Fibroblast of skin of right quadriceps (primary cell): ENCODE measurements around the gene FNDC1.
A peak's percentile ranks its signal among the peaks of the same experiment; 100 is the strongest.

Experiments used
- DNase-seq: peaks from one replicate; pipeline ENCODE4 v3.0.0-alpha.2; 2013

FNDC1 gene

DNA sequence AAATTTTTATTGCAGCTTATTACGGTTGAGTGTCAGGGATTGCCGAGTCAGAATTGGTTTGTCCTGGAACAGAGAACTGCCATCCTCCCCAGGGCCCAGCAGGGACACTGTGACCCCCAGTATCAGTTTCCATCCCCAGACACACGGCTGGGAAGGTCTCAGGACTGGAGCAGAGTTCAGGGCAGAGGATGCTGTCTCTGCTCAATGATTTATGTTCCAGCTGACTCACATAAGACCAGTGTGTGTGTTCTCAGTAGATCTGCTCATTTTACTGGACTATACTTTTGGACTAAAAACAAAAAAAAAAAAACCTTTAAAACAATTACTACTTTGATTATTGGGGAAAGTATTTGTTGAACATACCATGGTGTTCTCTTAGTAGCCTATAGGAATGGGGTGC, 44.2 kb downstream of the FNDC1 start:
- no peak for DNase-seq

DNA sequence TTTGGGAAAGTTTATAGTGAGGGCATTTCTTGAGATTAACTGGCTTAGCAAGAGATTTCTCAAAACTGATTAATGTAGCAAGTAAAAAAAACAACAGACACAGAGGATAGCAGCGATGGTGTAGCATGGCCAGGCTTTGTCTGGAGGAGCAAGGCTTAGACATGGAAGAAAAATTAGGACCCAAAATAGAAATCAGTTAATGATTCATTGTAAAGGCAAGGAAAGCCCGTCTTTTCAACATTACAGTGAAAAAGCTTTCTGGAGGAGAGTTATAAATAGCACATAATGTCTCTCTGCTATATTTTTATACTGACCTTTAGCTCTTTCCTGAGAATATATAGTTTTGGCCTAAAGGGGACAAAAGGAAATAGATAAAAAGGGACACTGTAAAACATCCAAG, 45.1 kb downstream of the FNDC1 start:
- DNase-seq, result no peak

DNA sequence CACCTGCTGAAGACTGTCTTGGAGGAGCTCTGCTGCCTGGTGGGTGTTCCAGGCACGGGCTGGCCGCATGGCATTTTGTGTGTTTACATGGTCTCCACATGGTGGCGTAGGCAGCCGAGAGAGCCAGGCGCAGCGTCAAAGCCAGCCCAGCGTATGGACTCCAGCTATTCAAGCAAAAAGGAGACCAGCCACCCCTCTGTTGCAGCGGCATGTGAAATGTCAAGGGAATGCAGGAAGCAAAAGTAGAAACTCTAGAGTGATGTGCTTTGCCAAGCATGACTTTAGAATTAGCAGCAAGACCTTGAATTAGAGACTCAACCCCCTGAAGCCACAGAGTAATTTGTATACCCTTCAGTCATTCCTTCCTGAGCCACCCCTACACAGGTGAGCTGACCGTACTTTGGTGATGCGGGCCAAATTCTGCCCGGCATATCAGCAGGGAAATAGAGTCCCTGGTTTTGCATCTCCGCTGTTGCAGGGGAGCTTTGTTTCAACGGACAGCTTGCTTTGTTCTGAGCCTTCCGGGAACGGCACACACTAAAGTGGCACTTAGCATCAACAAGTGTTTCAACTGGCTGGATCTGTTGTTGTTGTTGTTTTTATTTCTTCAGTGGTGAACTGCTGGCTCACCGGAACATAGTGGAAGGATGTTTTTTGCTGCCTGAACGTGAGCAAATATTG, 48.5 kb downstream of the FNDC1 start:
- DNase-seq, result peak; percentile 39

DNA sequence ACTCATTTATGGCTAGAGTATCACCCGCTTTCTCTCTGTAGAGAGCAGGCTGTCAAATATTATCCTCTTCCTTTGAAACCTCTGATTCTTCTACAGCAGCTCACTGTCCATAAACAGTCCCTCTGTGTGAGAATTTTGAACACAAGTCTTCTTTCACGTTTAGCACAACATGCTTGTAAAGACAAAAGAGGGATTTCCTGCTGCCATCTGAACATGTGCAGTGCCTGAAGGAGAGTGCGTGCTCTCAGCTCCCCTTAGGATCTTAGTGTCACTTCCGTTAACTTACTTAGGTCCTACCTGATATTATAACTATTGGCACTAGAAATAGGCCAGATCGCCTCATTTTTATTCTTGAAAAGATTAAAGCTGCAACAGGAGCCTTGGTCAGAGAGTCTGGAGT, 50.9 kb downstream of the FNDC1 start:
- no peak for DNase-seq

DNA sequence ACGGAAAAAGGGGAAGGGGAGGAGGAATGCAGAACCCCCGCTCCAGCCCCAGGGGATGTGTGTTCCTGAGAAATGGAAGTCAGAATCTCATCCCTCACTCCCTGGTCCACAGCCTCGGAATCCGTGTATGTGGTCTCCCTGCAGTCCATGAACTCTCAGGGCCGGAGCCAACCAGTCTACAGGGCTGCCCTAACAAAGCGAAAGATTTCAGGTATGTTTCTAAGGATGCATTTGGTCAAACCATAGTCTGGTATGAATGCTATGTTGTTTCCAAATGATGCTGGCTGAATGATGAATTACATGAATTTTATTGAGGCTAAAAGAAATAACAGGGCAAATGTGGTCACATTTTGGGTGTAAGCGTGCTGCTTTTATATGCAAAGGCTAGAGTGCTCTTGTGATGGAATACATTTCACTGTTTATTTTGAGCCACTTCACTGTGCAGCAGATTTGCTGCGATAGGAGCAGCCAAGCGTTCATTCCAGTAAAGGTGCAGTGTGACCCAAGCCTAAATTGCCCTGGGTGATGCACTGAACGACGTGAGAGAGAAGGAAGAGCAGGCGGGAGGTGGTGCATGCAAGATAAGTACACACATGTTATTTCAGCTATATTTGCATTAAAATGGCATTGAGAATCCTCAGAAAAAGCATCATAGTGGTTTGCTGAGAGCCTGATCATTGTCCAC, 52.4 kb downstream of the FNDC1 start:
- no peak for DNase-seq

DNA sequence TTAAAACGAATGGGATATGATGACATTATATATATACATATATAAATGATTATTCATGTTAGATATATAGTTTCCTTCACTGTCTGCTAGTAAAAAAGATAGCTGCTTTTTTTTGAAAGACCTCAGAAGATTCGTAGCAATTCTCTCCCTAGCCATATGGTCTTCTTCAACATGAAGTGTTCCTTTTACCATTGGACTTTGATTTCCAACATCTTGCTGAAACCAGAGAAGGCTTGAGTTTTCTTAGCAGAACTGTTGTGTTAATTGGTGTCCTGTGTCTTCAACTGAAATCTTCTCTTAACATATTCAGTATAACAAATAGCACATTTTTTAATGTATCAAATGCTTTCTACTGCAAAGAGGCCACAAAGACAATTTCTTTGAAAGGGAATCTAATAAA, 55.3 kb downstream of the FNDC1 start:
- no peak for DNase-seq

DNA sequence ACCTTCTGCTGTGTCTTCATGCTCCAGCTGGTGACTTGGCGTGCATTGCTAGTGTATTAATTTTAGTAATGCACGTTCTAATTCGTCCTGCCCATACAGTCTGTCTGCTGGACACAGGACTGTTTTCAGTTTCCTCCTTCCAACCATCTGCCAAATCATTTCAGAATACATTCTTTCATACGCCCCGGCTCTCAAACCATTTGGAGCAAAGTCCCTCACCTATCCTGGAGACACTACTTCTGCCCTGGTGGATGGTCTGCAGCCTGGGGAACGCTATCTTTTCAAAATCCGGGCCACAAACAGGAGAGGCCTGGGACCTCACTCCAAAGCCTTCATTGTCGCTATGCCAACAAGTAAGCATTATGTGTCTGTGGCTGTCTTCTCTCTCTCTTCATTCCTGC, 60.5 kb downstream of the FNDC1 start:
- DNase-seq, result no peak

DNA sequence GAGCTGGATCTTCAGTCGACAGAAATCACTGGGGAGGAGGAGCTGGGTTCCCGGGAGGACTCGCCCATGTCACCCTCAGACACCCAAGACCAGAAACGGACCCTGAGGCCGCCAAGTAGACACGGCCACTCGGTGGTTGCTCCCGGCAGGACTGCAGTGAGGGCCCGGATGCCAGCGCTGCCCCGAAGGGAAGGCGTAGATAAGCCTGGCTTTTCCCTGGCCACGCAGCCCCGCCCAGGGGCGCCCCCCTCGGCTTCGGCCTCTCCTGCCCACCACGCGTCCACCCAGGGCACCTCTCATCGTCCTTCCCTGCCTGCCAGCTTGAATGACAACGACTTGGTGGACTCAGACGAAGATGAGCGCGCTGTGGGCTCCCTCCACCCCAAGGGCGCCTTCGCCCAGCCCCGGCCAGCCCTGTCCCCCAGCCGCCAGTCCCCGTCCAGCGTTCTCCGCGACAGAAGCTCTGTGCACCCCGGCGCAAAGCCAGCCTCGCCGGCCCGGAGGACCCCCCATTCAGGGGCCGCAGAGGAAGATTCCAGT, 63.0 kb downstream of the FNDC1 start:
- no peak for DNase-seq

DNA sequence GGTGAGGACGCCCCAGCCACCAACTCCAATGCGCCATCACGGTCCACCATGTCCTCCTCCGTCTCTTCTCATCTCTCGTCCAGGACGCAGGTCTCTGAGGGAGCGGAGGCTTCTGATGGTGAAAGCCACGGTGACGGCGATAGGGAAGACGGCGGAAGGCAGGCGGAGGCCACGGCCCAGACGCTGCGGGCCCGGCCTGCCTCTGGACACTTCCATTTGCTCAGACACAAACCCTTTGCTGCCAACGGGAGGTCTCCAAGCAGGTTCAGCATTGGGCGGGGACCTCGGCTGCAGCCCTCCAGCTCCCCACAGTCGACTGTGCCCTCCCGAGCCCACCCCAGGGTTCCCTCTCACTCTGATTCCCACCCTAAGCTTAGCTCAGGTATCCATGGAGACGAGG, 63.6 kb downstream of the FNDC1 start:
- no peak for DNase-seq

DNA sequence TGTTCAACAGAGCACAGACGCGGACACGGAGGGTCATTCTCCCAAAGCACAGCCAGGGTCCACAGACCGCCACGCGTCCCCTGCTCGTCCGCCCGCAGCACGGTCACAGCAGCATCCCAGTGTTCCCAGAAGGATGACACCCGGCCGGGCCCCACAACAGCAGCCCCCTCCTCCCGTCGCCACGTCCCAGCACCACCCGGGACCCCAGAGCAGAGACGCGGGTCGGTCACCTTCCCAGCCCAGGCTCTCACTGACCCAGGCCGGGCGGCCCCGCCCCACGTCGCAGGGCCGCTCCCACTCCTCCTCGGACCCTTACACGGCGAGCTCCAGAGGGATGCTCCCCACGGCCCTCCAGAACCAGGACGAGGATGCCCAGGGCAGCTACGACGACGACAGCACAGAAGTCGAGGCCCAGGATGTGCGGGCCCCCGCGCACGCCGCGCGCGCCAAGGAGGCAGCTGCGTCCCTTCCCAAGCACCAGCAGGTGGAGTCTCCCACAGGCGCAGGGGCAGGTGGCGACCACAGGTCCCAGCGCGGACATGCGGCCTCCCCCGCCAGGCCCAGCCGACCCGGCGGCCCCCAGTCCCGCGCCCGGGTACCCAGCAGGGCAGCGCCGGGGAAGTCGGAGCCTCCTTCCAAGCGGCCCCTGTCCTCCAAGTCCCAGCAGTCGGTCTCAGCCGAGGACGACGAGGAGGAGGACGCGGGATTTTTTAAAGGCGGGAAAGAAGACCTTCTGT, 64.3 kb downstream of the FNDC1 start:
- DNase-seq, result no peak

DNA sequence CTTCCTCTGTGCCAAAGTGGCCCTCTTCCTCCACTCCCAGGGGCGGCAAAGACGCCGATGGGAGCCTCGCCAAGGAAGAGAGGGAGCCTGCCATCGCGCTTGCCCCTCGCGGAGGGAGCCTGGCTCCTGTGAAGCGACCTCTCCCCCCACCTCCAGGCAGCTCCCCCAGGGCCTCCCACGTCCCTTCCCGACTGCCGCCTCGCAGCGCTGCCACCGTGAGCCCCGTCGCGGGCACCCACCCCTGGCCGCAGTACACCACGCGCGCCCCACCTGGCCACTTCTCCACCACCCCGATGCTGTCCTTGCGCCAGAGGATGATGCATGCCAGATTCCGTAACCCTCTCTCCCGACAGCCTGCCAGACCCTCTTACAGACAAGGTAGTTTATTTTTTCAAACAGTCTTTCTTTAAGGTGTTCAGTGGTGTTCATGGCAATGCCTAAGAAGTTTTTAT, 64.9 kb downstream of the FNDC1 start:
- no peak for DNase-seq

DNA sequence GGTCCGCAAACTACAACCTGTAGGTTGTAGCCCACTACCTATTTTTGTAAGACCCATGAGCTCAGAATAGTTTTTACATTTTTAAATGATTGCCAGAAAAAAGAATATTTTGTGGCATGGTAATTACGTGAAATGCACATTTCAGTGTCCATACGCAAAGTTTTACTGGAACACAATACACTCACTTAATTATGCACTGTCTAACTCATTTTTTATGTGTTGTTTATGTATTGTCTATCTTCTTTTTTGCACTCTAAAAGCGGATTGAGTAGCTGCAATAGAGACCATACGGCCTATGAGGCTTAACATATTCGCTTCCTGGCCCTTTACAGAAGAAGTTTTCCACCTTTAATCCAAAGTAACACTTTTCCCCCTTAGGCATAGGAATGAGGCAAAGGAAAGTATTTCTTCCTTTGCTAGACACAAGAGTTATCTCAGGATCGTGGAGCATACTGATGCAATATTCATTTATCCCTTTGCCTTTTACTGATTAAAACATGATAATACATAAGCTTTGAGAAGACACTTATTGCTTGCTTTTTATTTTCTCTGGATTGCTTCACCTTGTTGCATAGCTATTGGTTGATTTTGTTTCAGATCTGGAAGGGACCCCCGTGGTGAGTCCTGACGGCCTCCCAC, 69.8 kb downstream of the FNDC1 start:
- no peak for DNase-seq

DNA sequence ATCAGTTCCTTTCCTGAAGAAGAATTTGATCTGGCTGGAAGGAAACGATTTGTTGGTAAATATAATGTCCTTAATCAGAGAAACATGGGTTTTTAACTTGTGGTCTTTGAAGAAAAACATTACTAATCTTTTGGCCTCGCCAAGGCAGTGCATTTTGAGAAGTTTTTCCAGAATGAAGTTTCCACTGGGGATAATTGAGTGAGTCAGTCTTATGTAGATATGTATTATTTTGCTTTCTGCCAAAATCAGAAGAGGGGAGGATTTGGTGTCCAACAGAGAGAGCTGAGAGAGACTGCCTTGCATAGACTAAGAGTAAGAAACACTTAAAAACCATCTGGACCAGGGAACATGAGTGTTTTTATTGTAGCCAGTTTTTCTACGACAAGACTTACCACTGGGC, 79.9 kb downstream of the FNDC1 start:
- peak; percentile 68 for DNase-seq

DNA sequence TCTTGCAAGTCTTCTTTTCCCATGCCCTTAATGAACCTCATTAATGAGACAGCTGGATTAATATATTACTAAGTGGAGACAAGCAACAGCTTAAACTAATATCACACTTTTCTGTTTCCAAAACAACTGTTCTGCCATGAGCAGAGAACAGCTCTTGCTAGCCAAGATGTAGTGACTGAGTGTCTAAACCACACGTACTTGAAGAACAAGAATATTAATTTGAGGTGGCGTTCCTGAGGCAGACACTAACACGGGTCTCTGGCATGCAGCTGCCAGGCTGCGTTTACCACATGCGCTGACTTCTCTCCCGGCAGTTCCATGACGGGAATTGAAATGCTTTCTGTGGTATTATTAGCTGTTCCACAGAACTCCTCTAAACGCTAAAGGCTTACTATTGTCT, 80.6 kb downstream of the FNDC1 start:
- peak; percentile 34 for DNase-seq

DNA sequence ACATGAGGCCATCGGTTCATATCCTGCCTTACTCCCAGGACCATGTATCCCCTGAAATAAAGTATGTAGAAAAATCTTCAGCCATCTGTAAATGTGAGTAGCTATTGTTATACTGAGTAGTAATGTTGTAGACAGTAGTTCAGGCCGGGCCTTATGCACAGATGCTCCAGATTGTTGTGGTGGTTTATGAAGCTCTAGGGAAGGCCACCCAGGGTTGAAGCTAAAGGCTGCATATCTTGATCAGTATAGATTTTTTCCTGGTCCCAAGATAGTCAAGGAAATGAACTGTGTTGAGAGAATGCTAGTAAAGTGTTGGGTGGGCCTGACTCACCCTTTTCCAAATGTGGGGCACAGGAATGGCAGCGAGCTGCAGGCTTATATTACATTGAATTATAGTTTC, 81.4 kb downstream of the FNDC1 start:
- DNase-seq, result peak; percentile 22

DNA sequence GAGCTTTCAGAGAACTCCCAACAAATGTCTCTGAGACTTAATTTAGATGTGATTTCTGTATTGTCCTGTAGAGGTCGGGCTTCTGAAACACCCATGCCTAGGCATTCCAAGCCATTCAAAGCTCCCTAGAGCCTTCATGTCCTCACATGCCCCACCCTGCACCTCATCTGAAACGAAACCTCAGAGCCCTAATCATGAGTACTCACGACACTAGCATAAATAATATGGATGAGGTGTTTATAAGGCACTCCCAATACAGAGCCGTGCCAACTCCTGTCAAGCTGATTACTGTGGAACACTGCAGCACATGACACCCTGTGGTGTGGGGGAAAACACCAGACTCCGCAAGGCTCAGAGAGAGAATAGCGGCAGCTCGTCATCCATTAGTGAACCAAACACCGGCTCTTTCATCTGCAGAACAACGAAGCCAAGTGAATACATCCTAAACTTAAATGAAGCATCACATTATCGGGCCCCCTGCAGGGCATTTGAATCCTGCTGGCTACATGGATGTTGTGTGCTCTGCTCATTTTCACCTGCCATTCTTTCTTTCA, 83.8 kb downstream of the FNDC1 start:
- peak; percentile 83 for DNase-seq

DNA sequence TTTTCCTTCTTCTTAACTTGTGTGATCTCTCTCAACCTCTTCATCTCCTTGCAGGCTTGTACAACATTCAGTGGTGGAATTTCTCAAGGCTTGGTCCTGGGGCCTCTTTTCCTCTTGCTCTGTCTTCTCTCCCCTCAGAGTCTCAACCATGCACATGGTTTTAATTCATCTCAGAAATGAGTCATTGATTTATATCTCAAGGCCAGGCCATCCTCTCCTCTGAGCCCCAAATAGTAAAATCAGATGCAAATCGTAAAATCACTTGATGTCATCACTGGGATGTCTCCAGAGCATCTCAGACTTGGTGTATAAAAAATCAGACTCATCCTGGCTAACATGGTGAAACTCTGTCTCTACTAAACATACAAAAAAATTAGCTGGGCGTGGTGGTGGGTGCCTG, 85.0 kb downstream of the FNDC1 start:
- DNase-seq, result peak; percentile 87

DNA sequence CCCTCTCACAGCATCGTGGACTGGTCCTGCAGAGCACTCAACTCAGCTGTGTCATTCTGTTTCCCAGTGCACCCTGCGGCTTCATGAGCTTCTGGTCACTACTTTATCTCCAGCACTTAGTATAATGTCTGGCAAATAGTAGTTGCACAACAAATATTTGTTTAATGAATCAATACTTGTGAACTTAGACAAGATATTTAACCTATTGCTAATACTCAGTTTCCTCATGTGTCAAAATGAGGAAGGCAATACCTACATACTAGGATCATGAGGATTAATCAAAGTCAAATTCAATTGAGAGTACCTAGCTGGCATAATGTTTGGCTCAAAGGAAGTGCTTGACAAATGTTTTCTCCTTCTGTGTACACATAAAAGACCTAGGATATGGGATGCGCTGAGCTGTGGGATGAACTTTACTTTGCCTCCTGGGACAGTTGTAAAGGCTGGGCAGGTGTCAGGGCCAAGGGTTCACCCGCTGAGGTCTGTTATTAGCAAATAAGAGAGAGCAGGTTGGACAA, 86.3 kb downstream of the FNDC1 start:
- no peak for DNase-seq

DNA sequence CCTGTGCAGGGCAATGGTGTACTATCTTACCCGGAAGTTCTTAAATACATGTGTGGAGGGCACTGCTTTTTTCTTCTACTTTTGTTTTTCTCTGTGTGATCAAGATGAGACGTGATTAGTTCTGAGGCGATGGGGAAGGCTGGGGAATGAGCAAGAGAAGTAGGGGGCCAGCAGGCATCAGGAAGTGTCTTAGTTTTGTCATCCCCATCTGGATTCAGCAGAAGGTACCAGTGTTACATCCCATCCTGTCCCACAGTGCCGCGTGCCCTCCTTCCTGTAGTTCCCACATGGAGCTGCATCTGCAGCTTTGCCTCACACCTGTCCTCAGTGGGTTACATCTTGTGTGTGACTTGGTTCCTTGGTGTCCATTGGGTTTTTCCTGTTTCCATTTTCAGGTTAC, 86.9 kb downstream of the FNDC1 start:
- no peak for DNase-seq

DNA sequence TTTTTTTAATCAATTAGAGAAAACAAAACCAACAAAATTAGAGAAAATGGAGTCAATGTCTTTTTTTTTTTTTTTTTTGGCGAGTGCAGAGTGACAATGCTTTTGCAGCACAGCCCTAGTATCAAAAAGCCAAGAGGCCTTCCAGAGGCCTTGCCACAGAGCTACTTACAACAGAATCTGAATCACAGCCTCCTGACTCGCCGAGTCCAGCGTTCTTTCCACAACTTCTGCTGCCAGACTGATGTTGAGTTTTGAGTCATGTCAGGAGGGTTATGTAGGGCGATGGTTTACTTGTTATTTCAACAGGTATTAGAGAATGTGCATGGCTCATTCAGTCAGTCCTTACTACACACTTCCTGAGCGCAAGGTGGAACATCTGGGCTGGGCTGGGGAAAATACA, 88.6 kb downstream of the FNDC1 start:
- DNase-seq, result peak; percentile 35

DNA sequence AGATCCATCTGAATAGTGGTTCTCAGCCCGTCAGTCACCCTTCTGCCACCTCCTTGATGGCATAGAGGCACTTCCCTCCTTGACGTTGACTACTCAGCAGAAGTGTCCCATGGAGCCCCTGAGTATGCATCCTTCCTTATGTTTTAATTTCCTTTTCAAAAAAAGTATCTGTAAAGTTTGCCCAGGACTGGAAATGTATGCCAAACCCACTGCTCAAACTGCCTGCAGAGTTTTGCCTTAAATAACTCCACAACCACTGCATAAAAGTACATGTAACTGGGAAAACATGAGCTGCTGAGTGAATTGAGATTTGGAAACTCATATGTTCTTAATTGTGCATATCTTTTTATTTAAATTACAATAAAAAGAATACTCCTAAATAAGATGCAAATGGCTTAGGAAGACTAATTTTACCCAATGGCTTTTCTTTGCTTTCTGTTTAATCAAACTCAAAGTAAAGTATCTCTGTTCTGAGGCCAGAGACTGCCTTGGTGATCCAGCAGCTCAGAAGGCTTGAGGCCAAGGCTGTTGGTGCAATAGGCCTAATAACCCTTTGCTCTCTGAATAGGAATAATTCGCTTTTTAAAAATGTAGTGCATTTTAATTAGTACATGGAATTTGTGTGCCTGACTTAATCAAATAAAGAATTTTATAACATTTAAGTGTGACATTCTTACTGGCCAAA, 90.4 kb downstream of the FNDC1 start:
- DNase-seq, result no peak

DNA sequence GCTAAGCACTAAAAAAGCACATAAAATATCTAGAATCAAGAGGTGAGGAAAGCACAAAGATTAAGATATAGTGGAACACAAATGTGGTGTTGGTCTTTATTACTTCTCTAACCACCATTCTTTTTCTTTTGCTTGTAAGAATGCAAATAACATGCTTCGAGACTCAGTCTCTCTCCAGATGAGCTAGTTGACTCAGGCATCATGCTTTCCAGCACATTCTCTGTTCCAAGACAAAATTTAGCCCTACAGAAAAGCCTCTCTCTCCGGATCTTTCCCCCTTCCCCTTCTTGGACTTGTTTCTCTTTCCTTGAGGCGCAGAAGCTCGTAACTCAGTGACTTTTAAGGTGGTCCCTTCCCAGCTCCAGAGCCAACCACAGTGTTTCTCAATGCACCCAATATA, 91.0 kb downstream of the FNDC1 start:
- DNase-seq, result no peak
